Endothelial cell of umbilical vein (primary cell): ENCODE measurements around the gene PWWP2A. TPM values are rescaled to one million over a fixed set of nuclear protein-coding genes. Genes with fewer than 3 reads are reported as not detected.
"Not testable (repeated sequence)": the region's sequence is repeated elsewhere in the genome, so short reads cannot be mapped to it uniquely, and the experiment has no call there.

ENCODE experiments used
- BruUV-seq: library from RNA; stranded (reverse); fragments of 400-500 nt; replicated peaks from 2 replicates; lab custom pipeline; 2021; lab: Mats Ljungman, UMichigan
- CTCF ChIA-PET: fragments of 300-600, 350-600 bp; sonication (Branson Sonifier 250); formaldehyde crosslinking; loops from one replicate; lab custom pipeline; 2021; ENCODE audit warnings: antibody characterized with exemption, inconsistent platforms; lab: Charles Lee
- POLR2A ChIA-PET: fragments of 300-600, 350-600 bp; sonication (Branson Sonifier 250); formaldehyde crosslinking; loops from one replicate; lab custom pipeline; 2021; ENCODE audit warnings: antibody characterized with exemption, inconsistent platforms; lab: Charles Lee
- DNase-seq: peaks from one replicate; pipeline ENCODE4 v3.0.0-alpha.2; 2011; ENCODE audit warnings: low read depth, low spot score
- FAIRE-seq: peaks from 2 replicates; lab custom pipeline; 2011; peaks lifted over from hg19 to GRCh38; lab: Jason Lieb, UNC
- H2AFZ ChIP-seq: 2 replicates; pipeline ENCODE4 v1.6.0; 2012; ENCODE audit warnings: low read depth, low read length, control low read depth, inconsistent platforms
- H3K27ac ChIP-seq: 2 replicates; pipeline ENCODE4 v1.5.1; 2011; ENCODE audit warnings: low read depth, mild to moderate bottlenecking, control low read depth, low read length, moderate library complexity; ENCODE audit not compliant: insufficient read depth
- H3K27me3 ChIP-seq, 2 experiments: 2 replicates each; pipeline versions ENCODE4 v1.6.0 to v1.6.1; 2011; ENCODE audit warnings: low read length in 2 of 2, mixed read lengths in 1 of 2; ENCODE audit not compliant: control insufficient read depth in 2 of 2, insufficient read depth in 2 of 2
- H3K36me3 ChIP-seq, 2 experiments: 2 replicates in 1 of 2; 3 replicates in 1 of 2; pipeline ENCODE4 v1.5.1; 2011; ENCODE audit warnings: low read length in 2 of 2, mild to moderate bottlenecking in 1 of 2, moderate library complexity in 1 of 2; ENCODE audit not compliant: control insufficient read depth in 2 of 2, insufficient read depth in 2 of 2; ENCODE audit errors: extremely low read depth in 1 of 2
- H3K4me1 ChIP-seq: 3 replicates; pipeline ENCODE4 v1.5.1; 2011; ENCODE audit warnings: mild to moderate bottlenecking, low read length; ENCODE audit not compliant: control insufficient read depth, insufficient read depth; ENCODE audit errors: extremely low read depth
- H3K4me2 ChIP-seq: 2 replicates; pipeline ENCODE4 v1.6.1; 2011; ENCODE audit warnings: low read length, control low read depth, mixed read lengths; ENCODE audit not compliant: insufficient read depth
- H3K4me3 ChIP-seq, 3 experiments: fragments of 200-600 bp in 1 of 3; sonication (generic), shearing (Covaris generic) in 1 of 3; replicated peaks in 1 of 3; 2 replicates each; pipeline ENCODE4 v1.5.1; 2011 to 2016; ENCODE audit warnings: control low read depth in 3 of 3, low read length in 3 of 3, mild to moderate bottlenecking in 2 of 3, inconsistent platforms in 1 of 3, low read depth in 1 of 3, moderate library complexity in 1 of 3; ENCODE audit not compliant: insufficient read depth in 1 of 3
- H3K79me2 ChIP-seq: 2 replicates; pipeline ENCODE4 v1.6.0; 2012; ENCODE audit warnings: low read length, inconsistent platforms; ENCODE audit not compliant: control insufficient read depth, insufficient read depth
- H3K9ac ChIP-seq: replicated peaks from 2 replicates; pipeline ENCODE3; 2011; ENCODE audit warnings: low read length, control low read depth; ENCODE audit not compliant: insufficient read depth; ENCODE audit errors: extremely low read depth
- H3K9me1 ChIP-seq: replicated peaks from 3 replicates; pipeline ENCODE4 v1.6.0; 2011; ENCODE audit warnings: mild to moderate bottlenecking, low read length; ENCODE audit not compliant: control insufficient read depth, insufficient read depth; ENCODE audit errors: extremely low read depth
- H3K9me3 ChIP-seq: replicated peaks from 2 replicates; pipeline ENCODE4 v1.5.1; 2012; ENCODE audit warnings: low read length, inconsistent platforms; ENCODE audit not compliant: control insufficient read depth, insufficient read depth
- H4K20me1 ChIP-seq: replicated peaks from 2 replicates; pipeline ENCODE3; 2011; ENCODE audit warnings: mild to moderate bottlenecking, low read length; ENCODE audit not compliant: control insufficient read depth, insufficient read depth; ENCODE audit errors: extremely low read depth
- EZH2 ChIP-seq: IDR thresholded peaks from 2 replicates; pipeline ENCODE4 v1.6.1; 2012; ENCODE audit warnings: borderline replicate concordance, low read depth, mild to moderate bottlenecking, moderate library complexity, low read length, inconsistent platforms; ENCODE audit not compliant: severe bottlenecking
- MAX ChIP-seq: IDR thresholded peaks from 2 replicates; pipeline ENCODE4 v1.6.1; 2011; ENCODE audit not compliant: insufficient read depth, insufficient read length
- POLR2A ChIP-seq: IDR thresholded peaks from 2 replicates; pipeline ENCODE4 v1.6.1; 2012; ENCODE audit warnings: low read depth, mild to moderate bottlenecking, control low read depth, low read length
- POLR2AphosphoS5 ChIP-seq: IDR thresholded peaks from 2 replicates; pipeline ENCODE4 v1.6.1; 2012; ENCODE audit warnings: low read depth, mild to moderate bottlenecking, control low read depth, low read length, moderate library complexity; ENCODE audit not compliant: insufficient read depth
- dilution Hi-C: fragments of 300-500 bp; cut with MboI; formaldehyde crosslinking; loops from one replicate; pipeline ENCODE4 v1.15.0; 2019; ENCODE audit warnings: low sequenced_read_pairs; ENCODE audit not compliant: extremely low pct_ligation_motif_present
- intact Hi-C: fragments of 100-400 bp; cut with micrococcal nuclease; formaldehyde crosslinking; loops from one replicate; pipeline ENCODE4 v1.10.0; 2022
- polyA plus RNA-seq, 4 experiments: library from polyadenylated mRNA; depleted of rRNA in 3 of 4; stranded (reverse) in 3 of 4; unstranded in 1 of 4; fragments of >200 nt; gene quantifications; 2 replicates each; pipeline versions ENCODE4 v1.2.1 to v1.2.3, GENCODE V29; 2011 to 2012; ENCODE audit warnings: missing spikeins in 1 of 4
- total RNA-seq: library from RNA; stranded (reverse); gene quantifications from 2 replicates; pipeline ENCODE4 v1.2.3, GENCODE V29; 2021

The PWWP2A gene
- total and polyA plus RNA-seq, 2 donors (not counting 3 experiments of a cell fraction or from before 2014, with no cell fraction given), result 4.6 to 19.3 TPM

- dilution Hi-C loops, result no loop called here
- FAIRE-seq, result no peak
- no peak overlapping the region for H3K4me2 ChIP-seq
Observed at GRCh38 chr5:160151017-160151416, 31.8 kb upstream of the PWWP2A start.

GRCh38 chr5:160150381-160150780 is 31.1 kb upstream of the PWWP2A start:
- intact Hi-C loops (no loop called here), dilution Hi-C loops (no loop called here)
- Histone ChIP-seq H3K9me1 (no peaks in the 10 kb centered on the region), H3K27me3 (no peaks in the 10 kb centered on the region), H3K36me3 (no peaks in the 10 kb centered on the region), H2AFZ (no peak overlapping the region), H3K9me3 (no peaks in the 10 kb centered on the region), H3K4me2 (no peak overlapping the region), H3K4me1 (no peaks in the 10 kb centered on the region), H3K27ac (no peak overlapping the region), H3K4me3 (no peak overlapping the region), H3K79me2 (no peaks in the 10 kb centered on the region), H3K9ac (no peak overlapping the region), H4K20me1 (no peaks in the 10 kb centered on the region)
- no TSS peak for BruUV-seq
- ChIA-PET CTCF (no interaction called here), POLR2A (no interaction called here)
- DNase-seq (no peak), FAIRE-seq (no peak)
- TF ChIP-seq POLR2A, result no peak

More at GRCh38 chr5:160151017-160151416, 31.8 kb upstream of the PWWP2A start:
- Histone ChIP-seq H3K36me3 (no peaks in the 10 kb centered on the region), H4K20me1 (no peaks in the 10 kb centered on the region), H3K27ac (no peak overlapping the region), H3K79me2 (no peaks in the 10 kb centered on the region), H3K4me3 (no peak overlapping the region), H3K9ac (no peak overlapping the region), H3K4me1 (no peaks in the 10 kb centered on the region), H2AFZ (no peak overlapping the region), H3K27me3 (no peaks in the 10 kb centered on the region), H3K9me3 (no peaks in the 10 kb centered on the region), H3K9me1 (no peaks in the 10 kb centered on the region)
- BruUV-seq, result no TSS peak
- ChIA-PET POLR2A (no interaction called here), CTCF (no interaction called here)
- TF ChIP-seq EZH2 (no peak), MAX (no peak), POLR2AphosphoS5 (no peak), POLR2A (no peak)
- intact Hi-C loops, result no loop called here
- no peak for DNase-seq

GRCh38 chr5:160144436-160144835 is 25.2 kb upstream of the PWWP2A start:
- BruUV-seq, H3K4me1 ChIP-seq, dilution Hi-C loops: not testable (repeated sequence)

More at GRCh38 chr5:160144436-160144835, 25.2 kb upstream of the PWWP2A start:
- H2AFZ ChIP-seq, intact Hi-C loops, H3K4me2 ChIP-seq, H4K20me1 ChIP-seq, H3K4me3 ChIP-seq, H3K27me3 ChIP-seq, H3K36me3 ChIP-seq, H3K9ac ChIP-seq, H3K9me3 ChIP-seq, POLR2A ChIA-PET, H3K79me2 ChIP-seq, DNase-seq, H3K9me1 ChIP-seq, FAIRE-seq, H3K27ac ChIP-seq, CTCF ChIA-PET: not testable (repeated sequence)
